HG02610 (cell line): ENCODE results near the gene TRAF3IP3.

ENCODE experiments used
- ATAC-seq: cut with Tn5 transposase; IDR thresholded peaks from one replicate; pipeline ENCODE4 v1.9.1; 2021; ENCODE audit warnings: mild to moderate bottlenecking, moderate library complexity; ENCODE audit not compliant: unreplicated experiment

The TRAF3IP3 gene

GRCh38 chr1:209823143-209824041, 67.5 kb downstream of the TRAF3IP3 start:
- peak; percentile 38 for ATAC-seq

- no peak for ATAC-seq
These were observed 70.0 kb downstream of the TRAF3IP3 start for GRCh38 chr1:209825591-209826434.

GRCh38 chr1:209827384-209828262, 71.8 kb downstream of the TRAF3IP3 start, which contains the start of gene UTP25:
TSS of gene UTP25 (plus strand) at chr1:209827972. CDS start at chr1:209828064, 92 bp downstream.
- ATAC-seq, result peak; percentile 93

- ATAC-seq, result no peak
These were observed 73.9 kb downstream of the TRAF3IP3 start for GRCh38 chr1:209829716-209830115.

- no peak for ATAC-seq
These were observed 74.9 kb downstream of the TRAF3IP3 start for GRCh38 chr1:209830722-209831121.

GRCh38 chr1:209831615-209832014, 75.8 kb downstream of the TRAF3IP3 start:
- no peak for ATAC-seq
